ENCODE results near the gene FAM3A. TPM values are rescaled to one million over a fixed set of nuclear protein-coding genes. Genes with fewer than 3 reads are reported as not detected.
A peak's percentile ranks its signal among the peaks of the same experiment; 100 is the strongest.

The FAM3A gene
- total and polyA plus RNA-seq, 2 donors from 2014 or later, result 39.5 to 73.4 TPM

- H3K9me3 ChIP-seq (ENCODE audit: control insufficient read depth in 2 of 3, insufficient read depth in 1 of 3, low read length in 3 of 3), result no peaks in the 10 kb centered on the region
- intact Hi-C loops (cut with DNase I), result no loop called here
- H3K9ac ChIP-seq (ENCODE audit: low read length in 3 of 3), result no peak overlapping the region
- DNase-seq (peak in 2 of 5 donors; percentile 31 to 75), FAIRE-seq (no peak)
- H3K27me3 ChIP-seq (ENCODE audit: control insufficient read depth, insufficient read depth, low read length), result no peaks in the 10 kb centered on the region
- H3K4me3 ChIP-seq (ENCODE audit: low read length in 3 of 3), result no peak overlapping the region
- H3K27ac ChIP-seq (ENCODE audit: low read depth in 2 of 2, low read length in 2 of 2), result no peak overlapping the region
- H3K36me3 ChIP-seq (ENCODE audit: control insufficient read depth in 2 of 3, insufficient read depth in 3 of 3, low read length in 3 of 3), result no peaks in the 10 kb centered on the region
- no peak for TF ChIP-seq CTCF (IDR thresholded peaks at IDR 0.05; ENCODE audit: borderline replicate concordance, extremely low read depth, insufficient read depth)
- no peaks in the 10 kb centered on the region for H3K4me1 ChIP-seq (ENCODE audit: control insufficient read depth in 2 of 3, insufficient read depth in 2 of 3, low read depth in 1 of 3, low read length in 3 of 3)
Observed at GRCh38 chrX:154460326-154460725, 55.7 kb downstream of the FAM3A start.

- no peak for TF ChIP-seq CTCF (IDR thresholded peaks at IDR 0.05; ENCODE audit: borderline replicate concordance, extremely low read depth, insufficient read depth)
- H3K9me3 ChIP-seq (ENCODE audit: control insufficient read depth in 2 of 3, insufficient read depth in 1 of 3, low read length in 3 of 3), result no peaks in the 10 kb centered on the region
- H3K36me3 ChIP-seq (ENCODE audit: control insufficient read depth in 2 of 3, insufficient read depth in 3 of 3, low read length in 3 of 3), result no peaks in the 10 kb centered on the region
- no peak overlapping the region for H3K27ac ChIP-seq (ENCODE audit: low read depth in 2 of 2, low read length in 2 of 2)
- FAIRE-seq (no peak), DNase-seq (peak; percentile 27 to 68 (median 44))
- H3K4me3 ChIP-seq (ENCODE audit: low read length in 3 of 3), result no peak overlapping the region
- H3K27me3 ChIP-seq (ENCODE audit: control insufficient read depth, insufficient read depth, low read length), result no peaks in the 10 kb centered on the region
- intact Hi-C loops (cut with DNase I), result no loop called here
- H3K9ac ChIP-seq (ENCODE audit: low read length in 3 of 3), result no peak overlapping the region
- H3K4me1 ChIP-seq (ENCODE audit: control insufficient read depth in 2 of 3, insufficient read depth in 2 of 3, low read depth in 1 of 3, low read length in 3 of 3), result no peaks in the 10 kb centered on the region
Observed at GRCh38 chrX:154459832-154460231, 56.2 kb downstream of the FAM3A start.

GRCh38 chrX:154458954-154459778, 56.9 kb downstream of the FAM3A start:
- Histone ChIP-seq H3K36me3 (ENCODE audit: control insufficient read depth in 2 of 3, insufficient read depth in 3 of 3, low read length in 3 of 3) (no peaks in the 10 kb centered on the region), H3K27me3 (ENCODE audit: control insufficient read depth, insufficient read depth, low read length) (no peaks in the 10 kb centered on the region), H3K4me3 (ENCODE audit: low read length in 3 of 3) (peak overlapping the region; percentile 10 to 36 (median 25)), H3K9ac (ENCODE audit: low read length in 3 of 3) (no peak overlapping the region), H3K27ac (ENCODE audit: low read depth in 2 of 2, low read length in 2 of 2) (no peak overlapping the region), H3K9me3 (ENCODE audit: control insufficient read depth in 2 of 3, insufficient read depth in 1 of 3, low read length in 3 of 3) (no peaks in the 10 kb centered on the region), H3K4me1 (ENCODE audit: control insufficient read depth in 2 of 3, insufficient read depth in 2 of 3, low read depth in 1 of 3, low read length in 3 of 3) (no peaks in the 10 kb centered on the region)
- DNase-seq (peak in 2 of 5 donors; percentile 33 to 46), FAIRE-seq (no peak)
- intact Hi-C loops (cut with DNase I), result no loop called here
- no peak for TF ChIP-seq CTCF (IDR thresholded peaks at IDR 0.05; ENCODE audit: borderline replicate concordance, extremely low read depth, insufficient read depth)

Measured in kidney (tissue), 14 donors.